Measurements from ENCODE around the gene PTPN1. TPM values are rescaled to one million over a fixed set of nuclear protein-coding genes. Genes with fewer than 3 reads are reported as not detected.
A peak's percentile ranks its signal among the peaks of the same experiment; 100 is the strongest.

Gene PTPN1
- total and polyA plus RNA-seq, 2 of the 4 experiments (the other 2 are of a cell fraction): 31.7 to 37.4 TPM

DNA sequence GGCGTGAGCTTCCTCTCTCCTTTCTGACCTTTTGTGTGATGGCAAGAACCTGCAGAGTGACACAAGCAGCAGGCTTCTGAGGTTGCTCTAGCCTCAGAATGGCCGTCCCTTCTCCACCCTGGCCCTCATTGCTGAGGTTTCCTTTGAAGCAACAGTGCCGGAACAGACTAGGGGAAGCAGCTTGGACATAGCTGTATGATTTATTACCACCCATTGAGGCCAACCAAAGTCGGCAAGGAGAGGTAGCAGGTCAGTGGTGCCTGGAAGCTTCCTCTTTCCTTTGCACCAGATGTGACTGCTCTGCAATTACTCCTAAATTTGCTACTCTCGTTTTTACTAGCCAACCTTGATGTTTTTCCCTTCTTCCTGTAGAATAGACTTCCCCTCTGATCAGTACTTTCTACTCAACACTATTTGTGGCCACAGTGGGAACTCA, 31.4 kb downstream of the PTPN1 start:
- no peaks in the 10 kb centered on the region for H3K27me3 ChIP-seq (ENCODE audit: control insufficient read depth, insufficient read depth, low read length)
- CTCF ChIA-PET: no interaction called here
- H3K27ac ChIP-seq (ENCODE audit: insufficient read depth, low read length): peak overlapping the region; percentile 96
- WGBS, 2 experiments (ENCODE audit: extremely low coverage in 2 of 2, insufficient read length in 1 of 2): 100% methylated on average over 2 of the region's 5 CpGs; no CpG with 5 or more reads in 1 of the 2 experiments
- peak overlapping the region; percentile 48 for H2AFZ ChIP-seq (replicated peaks; ENCODE audit: low read length, poor library complexity)
- peak overlapping the region; percentile 89 for H3K14ac ChIP-seq (replicated peaks; ENCODE audit: low read depth, low read length)
- peaks cover 31% of the 10 kb centered on the region for H3K9me1 ChIP-seq (ENCODE audit: insufficient read depth, low read length)
- peak overlapping the region; percentile 60; the same call in 1 of the 2 replicates for H3K4me2 ChIP-seq (ENCODE audit: low read depth, low read length)
- H2BK5ac ChIP-seq (ENCODE audit: low read depth, low read length, poor library complexity, severe bottlenecking): peak overlapping the region; percentile 99
- no peaks in the 10 kb centered on the region for H3K9me3 ChIP-seq (ENCODE audit: control insufficient read depth, insufficient read depth, low read length)
- peak overlapping the region; percentile 63 for H2BK15ac ChIP-seq (ENCODE audit: low read depth, low read length)
- H3K23ac ChIP-seq (ENCODE audit: low read depth, low read length): peak overlapping the region; percentile 97
- TF ChIP-seq CHD1 (IDR thresholded peaks at IDR 0.05; ENCODE audit: low read depth, low read length) (no peak), FOS (IDR thresholded peaks at IDR 0.05; ENCODE audit: low read depth, low read length) (no peak), POLR2A (IDR thresholded peaks at IDR 0.05; ENCODE audit: low read depth, low read length) (no peak), ELK1 (IDR thresholded peaks at IDR 0.05; ENCODE audit: borderline replicate concordance, low read depth, low read length) (no peak), RFX5 (IDR thresholded peaks at IDR 0.05; ENCODE audit: low read depth, low read length) (no peak), NFE2L2 (IDR thresholded peaks at IDR 0.05; ENCODE audit: low read depth, low read length) (no peak), MXI1 (IDR thresholded peaks at IDR 0.05; ENCODE audit: borderline replicate concordance, low read depth, low read length) (no peak), BHLHE40 (IDR thresholded peaks at IDR 0.05; ENCODE audit: low read depth, low read length) (no peak), SMC3 (IDR thresholded peaks at IDR 0.05; ENCODE audit: low read depth, low read length) (no peak), MAZ (IDR thresholded peaks at IDR 0.05; ENCODE audit: borderline replicate concordance, low read depth, low read length) (no peak), RCOR1 (IDR thresholded peaks at IDR 0.05; ENCODE audit: insufficient replicate concordance, low read length) (no peak), RAD21 (IDR thresholded peaks at IDR 0.05; ENCODE audit: low read length) (no peak), MAFK (IDR thresholded peaks at IDR 0.05; ENCODE audit: low read depth, low read length) (no peak), CEBPB (IDR thresholded peaks at IDR 0.05; ENCODE audit: low read depth, low read length) (no peak)
- TF ChIP-seq, protein P1, sequence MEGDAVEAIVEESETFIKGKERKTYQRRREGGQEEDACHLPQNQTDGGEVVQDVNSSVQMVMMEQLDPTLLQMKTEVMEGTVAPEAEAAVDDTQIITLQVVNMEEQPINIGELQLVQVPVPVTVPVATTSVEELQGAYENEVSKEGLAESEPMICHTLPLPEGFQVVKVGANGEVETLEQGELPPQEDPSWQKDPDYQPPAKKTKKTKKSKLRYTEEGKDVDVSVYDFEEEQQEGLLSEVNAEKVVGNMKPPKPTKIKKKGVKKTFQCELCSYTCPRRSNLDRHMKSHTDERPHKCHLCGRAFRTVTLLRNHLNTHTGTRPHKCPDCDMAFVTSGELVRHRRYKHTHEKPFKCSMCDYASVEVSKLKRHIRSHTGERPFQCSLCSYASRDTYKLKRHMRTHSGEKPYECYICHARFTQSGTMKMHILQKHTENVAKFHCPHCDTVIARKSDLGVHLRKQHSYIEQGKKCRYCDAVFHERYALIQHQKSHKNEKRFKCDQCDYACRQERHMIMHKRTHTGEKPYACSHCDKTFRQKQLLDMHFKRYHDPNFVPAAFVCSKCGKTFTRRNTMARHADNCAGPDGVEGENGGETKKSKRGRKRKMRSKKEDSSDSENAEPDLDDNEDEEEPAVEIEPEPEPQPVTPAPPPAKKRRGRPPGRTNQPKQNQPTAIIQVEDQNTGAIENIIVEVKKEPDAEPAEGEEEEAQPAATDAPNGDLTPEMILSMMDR (conservative IDR thresholded peaks at IDR 0.05; ENCODE audit: low read depth, low read length): no peak
- TF ChIP-seq, protein P2, sequence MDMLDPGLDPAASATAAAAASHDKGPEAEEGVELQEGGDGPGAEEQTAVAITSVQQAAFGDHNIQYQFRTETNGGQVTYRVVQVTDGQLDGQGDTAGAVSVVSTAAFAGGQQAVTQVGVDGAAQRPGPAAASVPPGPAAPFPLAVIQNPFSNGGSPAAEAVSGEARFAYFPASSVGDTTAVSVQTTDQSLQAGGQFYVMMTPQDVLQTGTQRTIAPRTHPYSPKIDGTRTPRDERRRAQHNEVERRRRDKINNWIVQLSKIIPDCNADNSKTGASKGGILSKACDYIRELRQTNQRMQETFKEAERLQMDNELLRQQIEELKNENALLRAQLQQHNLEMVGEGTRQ (IDR thresholded peaks at IDR 0.05; ENCODE audit: low read depth, low read length): no peak
- H4K20me1 ChIP-seq (ENCODE audit: insufficient read depth, low read length): peaks cover 25% of the 10 kb centered on the region
- H3K4me1 ChIP-seq (ENCODE audit: control insufficient read depth, insufficient read depth, low read length): peaks cover 26% of the 10 kb centered on the region
- peak overlapping the region; percentile 96 for H2BK120ac ChIP-seq (ENCODE audit: low read depth, low read length)
- no peak for ATAC-seq (ENCODE audit: low read depth)
- peak overlapping the region; percentile 94 for H4K91ac ChIP-seq (ENCODE audit: insufficient read depth, low read depth, low read length)
- H3K79me1 ChIP-seq (ENCODE audit: low read depth in 1 of 2, low read length in 2 of 2): peaks cover 44 to 79% of the 10 kb centered on the region in 2 experiments
- H2AK9ac ChIP-seq (replicated peaks; ENCODE audit: low read depth, low read length, poor library complexity): peak overlapping the region; percentile 93
- BruUV-seq (replicated peaks): no TSS peak
- H3K9ac ChIP-seq (ENCODE audit: low read depth, low read length): peak overlapping the region; percentile 7; the same call in 1 of the 2 replicates
- peak overlapping the region; percentile 97 for H3K18ac ChIP-seq (ENCODE audit: low read depth, low read length)
- peak overlapping the region; percentile 94 for H2BK20ac ChIP-seq (ENCODE audit: low read depth, low read length)
- peak overlapping the region; percentile 90 for H4K5ac ChIP-seq (ENCODE audit: low read depth, low read length)
- H2AK5ac ChIP-seq (ENCODE audit: low read depth, low read length): peak overlapping the region; percentile 97
- H3K4me3 ChIP-seq (ENCODE audit: insufficient read depth, low read depth, low read length): no peak overlapping the region
- dilution Hi-C loops (cut with HindIII; ENCODE audit: low sequenced_read_pairs, unreplicated experiment): no loop called here
- H4K8ac ChIP-seq (ENCODE audit: low read depth in 2 of 2, low read length in 2 of 2): peak overlapping the region; percentile 34 to 94
- peaks cover 9% of the 10 kb centered on the region for H3K36me3 ChIP-seq (ENCODE audit: control insufficient read depth, insufficient read depth, low read length)
- DNase-seq: no peak
- peak overlapping the region; percentile 68 for H3K56ac ChIP-seq (ENCODE audit: extremely low read depth, insufficient read depth, low read length)
- POLR2A ChIA-PET (ENCODE audit: unreplicated experiment): interaction anchor here (0.7 kb wide), 1 partner anchor 67 kb away, joined by 3 read pairs; no protein-coding TSS in a partner anchor
- intact Hi-C loops (cut with micrococcal nuclease): no loop called here
- peak overlapping the region; percentile 95 for H3K4ac ChIP-seq (ENCODE audit: low read depth, low read length)
- in situ Hi-C loops (cut with MboI; ENCODE audit: low sequenced_read_pairs): no loop called here
